Measurements from ENCODE around the gene SMIM20.

The SMIM20 gene

GRCh38 chr4:25955705-25956104 lies 41.7 kb downstream of the SMIM20 start:
- DNase-seq (ENCODE audit: low read depth): no peak

GRCh38 chr4:25956260-25956659 lies 42.2 kb downstream of the SMIM20 start:
- no peak for DNase-seq (ENCODE audit: low read depth)

DNA sequence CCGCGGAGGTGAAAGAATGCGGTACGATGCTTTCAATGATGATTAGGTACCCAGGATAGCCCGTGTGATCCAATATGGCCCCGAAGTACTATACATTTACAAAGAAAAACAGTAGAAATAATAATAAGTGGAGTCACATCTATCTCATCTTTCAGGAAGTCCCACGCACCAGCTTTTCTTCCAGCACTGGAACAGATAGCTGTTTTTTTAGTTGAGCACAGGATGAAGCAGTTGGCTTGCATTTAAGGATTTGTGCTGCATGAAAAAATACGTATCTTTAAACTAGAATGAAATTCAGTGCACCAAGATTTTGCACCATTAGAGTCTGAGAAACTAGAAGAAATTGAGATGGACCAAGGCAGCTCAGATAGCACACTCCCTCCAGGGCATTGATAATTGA lies 44.1 kb downstream of the SMIM20 start:
- no peak for DNase-seq (ENCODE audit: low read depth)

DNA sequence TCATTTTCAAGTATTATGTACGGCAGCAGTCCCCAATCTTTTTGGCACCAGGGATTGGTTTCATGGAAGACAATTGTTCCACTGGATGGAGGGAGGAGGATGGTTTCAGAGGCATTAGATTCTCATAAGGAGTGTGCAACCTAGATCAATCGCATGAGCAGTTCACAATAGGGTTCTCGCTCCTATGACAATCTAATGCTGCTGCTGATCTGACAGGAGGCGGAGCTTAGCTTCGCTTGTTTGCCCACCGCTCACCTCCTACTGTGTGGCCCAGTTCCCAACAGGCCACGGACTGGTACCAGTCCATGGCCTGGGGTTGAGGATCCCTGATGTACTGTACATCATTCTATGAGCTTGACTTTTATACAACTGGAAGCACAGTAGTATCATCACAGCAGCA lies 48.4 kb downstream of the SMIM20 start:
- DNase-seq (ENCODE audit: low read depth): no peak

DNA sequence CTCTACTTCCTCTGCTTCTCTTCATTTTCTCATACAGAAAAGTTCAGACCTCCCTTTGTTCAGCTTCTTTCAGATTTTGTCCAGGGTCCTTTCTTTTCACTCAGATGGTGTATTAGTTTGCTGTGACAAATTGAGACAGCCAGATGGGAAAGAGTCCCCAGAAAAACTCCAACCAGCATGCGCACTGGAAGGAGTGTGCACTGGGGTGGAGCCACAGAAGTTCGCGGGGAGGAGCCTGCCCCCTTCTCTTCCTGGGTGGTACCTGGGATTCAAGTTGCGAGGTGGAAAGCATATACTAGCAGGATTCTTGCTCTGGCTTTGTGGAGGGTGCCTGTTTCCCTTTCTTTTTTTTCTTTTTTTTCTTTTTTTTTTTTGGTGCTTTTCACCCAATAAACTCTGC lies 51.6 kb downstream of the SMIM20 start:
- DNase-seq (ENCODE audit: low read depth): no peak

GRCh38 chr4:25966171-25966570 lies 52.2 kb downstream of the SMIM20 start:
- DNase-seq (ENCODE audit: low read depth): no peak

GRCh38 chr4:25969374-25970155 lies 55.5 kb downstream of the SMIM20 start:
- DNase-seq (ENCODE audit: low read depth): no peak

DNA sequence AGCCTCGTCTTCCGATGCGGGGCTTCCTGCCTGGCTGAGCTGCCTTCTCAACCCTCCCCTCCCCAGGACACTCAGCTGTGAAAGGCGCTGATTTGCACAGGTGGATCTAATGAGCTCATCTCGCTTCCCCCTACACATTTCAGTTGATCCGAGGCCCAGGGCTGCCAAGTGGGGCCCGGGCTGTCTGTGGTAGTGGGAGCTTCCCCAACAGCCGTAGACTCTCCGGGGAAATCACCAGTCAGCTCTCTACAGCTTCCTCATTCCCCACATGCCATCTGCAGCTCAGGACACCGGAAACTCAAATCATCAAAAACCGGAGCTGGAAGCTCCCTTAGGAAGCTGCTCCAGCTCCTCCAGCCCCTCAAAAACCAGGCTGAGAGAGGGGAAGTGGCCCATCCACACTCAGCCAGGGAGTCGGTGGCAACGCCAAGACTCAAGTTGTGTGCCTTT lies 56.2 kb downstream of the SMIM20 start:
- DNase-seq (ENCODE audit: low read depth): no peak

DNA sequence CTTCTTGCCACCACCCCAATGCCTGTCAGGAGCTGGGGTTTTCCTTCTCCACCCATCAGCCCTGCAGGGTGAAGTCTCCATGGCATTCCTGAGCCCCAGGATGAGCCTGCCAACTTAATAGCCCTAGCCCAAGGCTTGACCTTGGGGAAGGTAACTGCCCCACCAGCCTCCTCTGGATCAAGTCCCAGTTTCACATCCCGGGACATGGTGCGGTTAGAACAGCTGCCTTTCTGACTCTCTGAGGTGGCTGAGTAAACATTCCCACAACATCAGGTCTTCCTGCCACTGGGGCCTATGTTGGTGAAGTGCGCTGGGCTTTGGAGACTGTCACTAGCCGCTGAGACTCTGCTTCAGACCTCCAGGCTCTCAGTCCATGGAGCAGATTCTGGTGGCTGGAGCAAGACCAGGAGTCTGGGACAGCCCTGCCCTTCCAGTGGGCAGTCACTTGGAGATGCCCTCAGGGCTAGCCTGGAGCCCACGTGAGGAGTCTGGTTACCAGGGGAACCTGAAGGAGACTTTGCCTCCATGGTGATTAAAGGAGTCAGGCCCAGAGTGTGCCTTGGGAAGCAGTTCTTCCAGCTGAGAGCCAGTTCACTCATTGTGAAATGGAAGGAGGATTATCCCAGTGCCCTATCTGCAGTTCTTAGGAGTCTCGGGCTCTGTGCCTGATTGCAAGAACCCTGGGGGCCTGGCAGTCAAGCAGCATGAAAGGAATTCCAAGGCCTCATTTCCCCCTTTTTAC lies 56.8 kb downstream of the SMIM20 start:
- no peak for DNase-seq (ENCODE audit: low read depth)

GRCh38 chr4:25972366-25972765 lies 58.3 kb downstream of the SMIM20 start:
- DNase-seq (ENCODE audit: low read depth): no peak

DNA sequence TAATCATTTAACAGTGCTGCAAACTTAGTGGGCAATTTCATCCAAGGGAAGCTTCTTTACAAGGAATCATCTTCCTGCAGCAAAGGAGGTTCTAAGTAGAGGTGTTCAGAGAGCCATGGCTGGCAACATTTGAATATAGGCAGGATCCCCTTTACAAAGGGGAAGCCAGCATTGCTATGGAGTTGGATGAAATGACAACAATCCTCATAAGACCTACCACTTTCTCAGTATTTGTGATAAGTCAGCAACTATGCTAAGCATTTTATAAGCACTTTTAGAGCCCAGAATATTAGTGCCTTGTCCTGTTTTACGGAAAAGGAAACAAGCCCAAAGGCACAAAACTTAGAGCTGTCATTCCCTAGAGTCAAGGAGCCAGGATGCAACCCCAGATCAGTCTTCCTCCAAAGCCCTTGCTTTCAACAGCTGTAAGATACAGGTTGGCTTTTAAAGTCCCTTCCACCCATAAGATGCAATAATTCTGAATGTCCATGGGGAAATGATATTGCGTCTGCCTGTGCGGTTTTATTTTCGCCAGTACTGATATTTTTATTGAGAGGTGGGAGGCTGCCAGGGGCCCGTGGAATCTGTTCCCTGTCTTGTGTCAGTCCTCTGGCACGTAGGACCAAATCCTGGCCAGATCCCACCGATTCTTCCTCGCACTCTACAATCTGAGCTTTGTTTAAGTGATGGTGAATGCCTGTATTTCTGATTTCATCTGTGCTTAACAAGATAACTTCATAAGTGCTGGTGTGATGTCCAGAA lies 59.1 kb downstream of the SMIM20 start:
- DNase-seq (ENCODE audit: low read depth): no peak

DNA sequence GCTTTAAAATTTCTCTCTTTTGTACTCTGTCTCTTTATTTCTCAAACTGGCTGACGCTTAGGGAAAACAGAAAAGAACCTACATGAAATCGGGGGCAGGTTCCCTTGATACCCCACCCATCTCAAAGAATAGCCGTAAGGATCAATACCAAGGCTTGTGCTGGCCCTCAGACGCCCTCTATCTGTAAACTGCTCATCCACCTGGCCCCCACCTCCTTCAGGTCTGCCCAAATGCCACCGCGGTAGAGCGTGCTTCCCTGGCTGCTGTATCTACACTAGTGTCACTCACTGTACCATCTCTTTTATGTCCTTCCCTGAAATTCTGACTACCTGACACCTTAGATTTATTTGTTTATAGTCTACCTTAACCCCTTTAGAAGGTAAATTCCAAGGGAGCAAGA lies 62.8 kb downstream of the SMIM20 start:
- DNase-seq (ENCODE audit: low read depth): no peak

GRCh38 chr4:25977397-25978170 lies 63.6 kb downstream of the SMIM20 start:
- no peak for DNase-seq (ENCODE audit: low read depth)

DNA sequence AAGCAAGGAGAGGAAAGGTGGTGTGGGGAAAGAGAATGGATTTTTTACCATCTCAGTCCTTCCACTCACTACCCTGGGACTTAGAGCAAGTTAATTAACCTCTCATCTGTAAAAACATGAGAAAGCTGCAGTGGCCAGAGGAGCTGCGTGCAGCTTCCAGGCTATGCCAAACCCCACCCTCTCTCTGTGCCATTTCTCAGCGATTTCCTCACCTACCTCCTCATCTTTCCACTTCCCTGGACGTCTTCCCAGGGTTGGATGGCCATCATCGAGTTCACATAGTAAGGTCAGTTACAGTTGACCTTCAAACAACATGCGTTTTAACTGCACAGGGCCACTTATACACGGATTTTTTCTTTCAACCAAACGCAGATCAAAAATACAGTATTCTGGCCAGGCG lies 64.3 kb downstream of the SMIM20 start:
- no peak for DNase-seq (ENCODE audit: low read depth)
